Testis (tissue), 3 donors: Measurements from ENCODE around the gene FAM83B. TPM values are rescaled to one million over a fixed set of nuclear protein-coding genes. Genes with fewer than 3 reads are reported as not detected.

Experiments used
- DNase-seq: peaks from one replicate; pipeline ENCODE4 v3.0.0-alpha.2; 2019
- H3K27ac ChIP-seq, 2 donors: fragments of 200-600 bp; sonication (generic); one replicate each; pipeline ENCODE4 v1.5.1; 2019
- H3K27me3 ChIP-seq: fragments of 200-600 bp; sonication (generic); one replicate; pipeline ENCODE4 v1.5.1; 2019
- H3K36me3 ChIP-seq: fragments of 200-600 bp; sonication (generic); one replicate; pipeline ENCODE4 v1.5.1; 2017; ENCODE audit warnings: low read depth; ENCODE audit errors: missing control alignments
- H3K4me1 ChIP-seq: fragments of 200-600 bp; sonication (generic); one replicate; pipeline ENCODE4 v1.5.1; 2019
- H3K4me3 ChIP-seq, 2 donors: fragments of 200-600 bp; sonication (generic); one replicate each; pipeline ENCODE4 v1.5.1; 2017 to 2019
- H3K9me3 ChIP-seq: fragments of 200-600 bp; sonication (generic); one replicate; pipeline ENCODE4 v1.5.1; 2017
- CTCF ChIP-seq, 3 experiments: fragments of 450-650 bp in 2 of 3; fragments of 200-600 bp in 1 of 3; sonication (generic) in 1 of 3; IDR thresholded peaks; one replicate each; pipeline ENCODE4 v1.5.1; 2016 to 2019; ENCODE audit warnings: antibody characterized with exemption in 3 of 3, mild to moderate bottlenecking in 2 of 3, moderate library complexity in 1 of 3
- POLR2A ChIP-seq: fragments of 450-650 bp; IDR thresholded peaks from one replicate; pipeline ENCODE4 v1.6.1; 2017; ENCODE audit warnings: antibody characterized with exemption, mild to moderate bottlenecking, moderate library complexity
- WGBS, 2 donors: methylation state at CpG; one replicate each; pipeline ENCODE4 v1.1.5; 2018; 5-methylcytosine and 5-hydroxymethylcytosine counted together
- intact Hi-C: fragments of 100-400 bp; cut with DNase I; formaldehyde crosslinking; loops from one replicate; pipeline ENCODE4 v1.15.1; 2023; ENCODE audit warnings: low total_unique reads
- polyA plus RNA-seq: library from polyadenylated mRNA; stranded (reverse); fragments of 350-450 nt; fragmentation: Illumina TruSeq; extraction: RNeasy Lipid Tissue Mini Kit (QIAGEN cat#74804); gene quantifications from one replicate; pipeline ENCODE4 v1.2.3, GENCODE V29; 2014; ENCODE audit warnings: low read depth, low replicate concordance; ENCODE audit not compliant: insufficient read depth
- total RNA-seq, 2 donors: library from RNA; depleted of rRNA; stranded (reverse); fragments of >200 nt; gene quantifications; one replicate each; pipeline ENCODE4 v1.2.3, GENCODE V29; 2016

FAM83B gene
- total and polyA plus RNA-seq, 3 donors from 2014 or later: 1.0 to 1.6 (median 1.3) TPM

- Histone ChIP-seq H3K4me3 (no peak overlapping the region), H3K27ac (no peak overlapping the region), H3K27me3 (no peaks in the 10 kb centered on the region), H3K9me3 (no peaks in the 10 kb centered on the region), H3K36me3 (no peaks in the 10 kb centered on the region), H3K4me1 (no peaks in the 10 kb centered on the region)
- intact Hi-C loops: no loop called here
- no peak for TF ChIP-seq CTCF (IDR thresholded peaks at IDR 0.05)
- TF ChIP-seq POLR2A: no peak
- DNase-seq: no peak
These were observed 13.6 kb downstream of the FAM83B start for GRCh38 chr6:54860132-54860531.

GRCh38 chr6:54860739-54861138 lies 14.2 kb downstream of the FAM83B start:
- no peaks in the 10 kb centered on the region for H3K27me3 ChIP-seq
- no peaks in the 10 kb centered on the region for H3K36me3 ChIP-seq
- H3K4me1 ChIP-seq: no peaks in the 10 kb centered on the region
- DNase-seq: no peak
- no peak for TF ChIP-seq CTCF (IDR thresholded peaks at IDR 0.05)
- no peak for TF ChIP-seq POLR2A
- no peak overlapping the region for H3K4me3 ChIP-seq
- no peak overlapping the region for H3K27ac ChIP-seq
- intact Hi-C loops: no loop called here
- 90 to 92% methylated on average over 5 of the region's 5 CpGs for WGBS, 2 donors
- no peaks in the 10 kb centered on the region for H3K9me3 ChIP-seq

- Histone ChIP-seq H3K27me3 (no peaks in the 10 kb centered on the region), H3K4me3 (no peak overlapping the region), H3K36me3 (no peaks in the 10 kb centered on the region), H3K27ac (no peak overlapping the region), H3K4me1 (no peaks in the 10 kb centered on the region), H3K9me3 (no peaks in the 10 kb centered on the region)
- TF ChIP-seq CTCF (IDR thresholded peaks at IDR 0.05) (no peak), POLR2A (no peak)
- intact Hi-C loops: no loop called here
- 87 to 88% methylated on average over 10 of the region's 10 CpGs for WGBS, 2 donors
- DNase-seq: no peak
These were observed 15.5 kb downstream of the FAM83B start for GRCh38 chr6:54861905-54862616.

DNA sequence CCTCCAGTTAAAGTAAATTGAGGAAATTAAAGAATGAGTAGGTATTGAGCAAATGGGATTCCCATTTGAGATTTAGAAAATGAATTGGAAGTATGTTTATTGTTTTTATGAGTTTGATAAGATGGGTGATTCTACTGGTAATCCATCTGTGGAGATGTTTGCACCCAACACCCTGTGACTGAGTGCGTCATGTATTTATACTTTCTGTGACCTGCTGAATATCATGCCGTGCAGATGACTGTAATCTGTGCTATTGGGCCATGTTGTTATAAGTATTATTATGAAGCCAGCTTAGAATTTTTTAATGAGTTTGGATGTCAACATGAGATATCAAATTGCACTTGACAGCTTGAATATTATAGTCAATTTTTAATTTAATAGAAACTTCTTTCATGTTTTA lies 17.7 kb downstream of the FAM83B start:
- Histone ChIP-seq H3K36me3 (no peaks in the 10 kb centered on the region), H3K9me3 (no peaks in the 10 kb centered on the region), H3K27me3 (no peaks in the 10 kb centered on the region), H3K27ac (no peak overlapping the region), H3K4me1 (no peaks in the 10 kb centered on the region), H3K4me3 (no peak overlapping the region)
- TF ChIP-seq CTCF (IDR thresholded peaks at IDR 0.05): no peak
- TF ChIP-seq POLR2A: no peak
- 85 to 88% methylated on average over 2 of the region's 2 CpGs for WGBS, 2 donors
- no peak for DNase-seq
- intact Hi-C loops: no loop called here

GRCh38 chr6:54865091-54865631 lies 18.6 kb downstream of the FAM83B start:
- Histone ChIP-seq H3K9me3 (no peaks in the 10 kb centered on the region), H3K4me1 (no peaks in the 10 kb centered on the region), H3K4me3 (no peak overlapping the region), H3K27ac (no peak overlapping the region), H3K36me3 (no peaks in the 10 kb centered on the region), H3K27me3 (no peaks in the 10 kb centered on the region)
- TF ChIP-seq CTCF (IDR thresholded peaks at IDR 0.05): no peak
- TF ChIP-seq POLR2A: no peak
- 78 to 86% methylated on average over 5 of the region's 5 CpGs for WGBS, 2 donors
- intact Hi-C loops: no loop called here
- DNase-seq: no peak
